Activated B cell treated with CpG ODN at 0.5 μM for 24 hours (primary cell): ENCODE measurements around the gene PPEF1. TPM values are rescaled to one million over a fixed set of nuclear protein-coding genes. Genes with fewer than 3 reads are reported as not detected.
"Not testable (repeated sequence)": the region's sequence is repeated elsewhere in the genome, so short reads cannot be mapped to it uniquely, and the experiment has no call there.

ENCODE experiments used
- ATAC-seq: fragments of 200-7000 bp; cut with Tn5 transposase; one replicate; pipeline ENCODE4 v1.10.0; 2021; ENCODE audit warnings: low read depth, mild to moderate bottlenecking, moderate library complexity
- CTCF ChIA-PET: fragments of 350-600 bp; sonication (Branson Sonifier 250); formaldehyde crosslinking; loops from one replicate; lab custom pipeline; 2021; ENCODE audit warnings: antibody characterized with exemption; lab: Charles Lee
- POLR2A ChIA-PET: fragments of 350-600 bp; sonication (Branson Sonifier 250); formaldehyde crosslinking; loops from one replicate; lab custom pipeline; 2021; ENCODE audit warnings: antibody characterized with exemption; lab: Charles Lee
- DNase-seq: peaks from one replicate; pipeline ENCODE4 v3.0.0; 2022
- H3K27ac Mint-ChIP-seq: one replicate; pipeline ENCODE4 v1.8.0; 2020; ENCODE audit warnings: mixed read lengths
- H3K27me3 Mint-ChIP-seq: one replicate; pipeline ENCODE4 v1.8.0; 2021; ENCODE audit warnings: mixed read lengths
- H3K36me3 Mint-ChIP-seq: one replicate; pipeline ENCODE4 v1.8.0; 2021; ENCODE audit warnings: low read depth, mixed read lengths
- H3K4me1 Mint-ChIP-seq: one replicate; pipeline ENCODE4 v1.8.0; 2021; ENCODE audit warnings: mixed read lengths
- H3K4me3 Mint-ChIP-seq: one replicate; pipeline ENCODE4 v1.8.0; 2020; ENCODE audit warnings: mild to moderate bottlenecking, mixed read lengths
- H3K9me3 Mint-ChIP-seq: one replicate; pipeline ENCODE4 v1.8.0; 2020; ENCODE audit warnings: mixed read lengths
- intact Hi-C: fragments of 100-400 bp; cut with micrococcal nuclease; formaldehyde crosslinking; loops from one replicate; pipeline ENCODE4 v1.15.1; 2024
- total RNA-seq: library from RNA; stranded (reverse); gene quantifications from 2 replicates; pipeline ENCODE4 v1.2.3, GENCODE V29; 2022
- TF ChIP-seq, protein P1 (sequence below): fragments of 200-600 bp; IDR thresholded peaks from one replicate; pipeline ENCODE4 v1.8.0; 2022; ENCODE audit warnings: antibody characterized with exemption, mild to moderate bottlenecking

PPEF1 gene
- total RNA-seq, 1 donor from 2014 or later, result not detected

DNA sequence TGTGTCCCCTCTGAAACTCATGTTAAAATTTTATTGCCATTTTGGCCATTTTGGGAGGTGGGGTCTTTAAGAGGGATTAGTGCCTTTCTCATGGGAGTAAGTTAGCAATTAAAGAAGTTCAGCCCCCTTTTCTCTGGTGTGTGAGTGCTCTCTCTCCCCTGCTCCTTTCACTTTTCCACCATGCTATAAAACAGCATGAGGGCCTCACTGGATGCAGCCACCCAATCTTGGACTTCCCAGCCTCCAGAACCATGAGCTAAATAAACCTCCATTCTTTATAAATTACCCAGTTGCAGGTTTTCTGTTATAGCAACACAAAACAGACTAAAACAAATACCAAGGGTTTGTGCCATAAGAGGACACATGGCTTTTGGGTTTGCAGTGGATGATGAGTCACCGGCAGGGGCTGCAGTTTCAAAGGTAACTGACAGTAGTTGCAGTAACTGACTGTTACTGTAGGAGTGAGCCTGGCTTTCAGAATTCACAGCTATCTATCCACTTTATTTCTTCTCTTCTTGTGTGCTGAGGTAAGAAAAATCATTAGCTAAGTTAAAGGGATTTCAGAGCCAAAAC is 121.5 kb downstream of the PPEF1 start:
- TF ChIP-seq, protein P1, sequence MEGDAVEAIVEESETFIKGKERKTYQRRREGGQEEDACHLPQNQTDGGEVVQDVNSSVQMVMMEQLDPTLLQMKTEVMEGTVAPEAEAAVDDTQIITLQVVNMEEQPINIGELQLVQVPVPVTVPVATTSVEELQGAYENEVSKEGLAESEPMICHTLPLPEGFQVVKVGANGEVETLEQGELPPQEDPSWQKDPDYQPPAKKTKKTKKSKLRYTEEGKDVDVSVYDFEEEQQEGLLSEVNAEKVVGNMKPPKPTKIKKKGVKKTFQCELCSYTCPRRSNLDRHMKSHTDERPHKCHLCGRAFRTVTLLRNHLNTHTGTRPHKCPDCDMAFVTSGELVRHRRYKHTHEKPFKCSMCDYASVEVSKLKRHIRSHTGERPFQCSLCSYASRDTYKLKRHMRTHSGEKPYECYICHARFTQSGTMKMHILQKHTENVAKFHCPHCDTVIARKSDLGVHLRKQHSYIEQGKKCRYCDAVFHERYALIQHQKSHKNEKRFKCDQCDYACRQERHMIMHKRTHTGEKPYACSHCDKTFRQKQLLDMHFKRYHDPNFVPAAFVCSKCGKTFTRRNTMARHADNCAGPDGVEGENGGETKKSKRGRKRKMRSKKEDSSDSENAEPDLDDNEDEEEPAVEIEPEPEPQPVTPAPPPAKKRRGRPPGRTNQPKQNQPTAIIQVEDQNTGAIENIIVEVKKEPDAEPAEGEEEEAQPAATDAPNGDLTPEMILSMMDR, result no peak
- intact Hi-C loops, result no loop called here
- DNase-seq, result no peak
- Mint-ChIP-seq H3K27me3 (no peaks in the 10 kb centered on the region), H3K9me3 (no peaks in the 10 kb centered on the region), H3K4me3 (no peak overlapping the region), H3K4me1 (no peaks in the 10 kb centered on the region), H3K36me3 (no peaks in the 10 kb centered on the region), H3K27ac (no peak overlapping the region)
- ChIA-PET CTCF (no interaction called here), POLR2A (no interaction called here)
- no peak for ATAC-seq

DNA sequence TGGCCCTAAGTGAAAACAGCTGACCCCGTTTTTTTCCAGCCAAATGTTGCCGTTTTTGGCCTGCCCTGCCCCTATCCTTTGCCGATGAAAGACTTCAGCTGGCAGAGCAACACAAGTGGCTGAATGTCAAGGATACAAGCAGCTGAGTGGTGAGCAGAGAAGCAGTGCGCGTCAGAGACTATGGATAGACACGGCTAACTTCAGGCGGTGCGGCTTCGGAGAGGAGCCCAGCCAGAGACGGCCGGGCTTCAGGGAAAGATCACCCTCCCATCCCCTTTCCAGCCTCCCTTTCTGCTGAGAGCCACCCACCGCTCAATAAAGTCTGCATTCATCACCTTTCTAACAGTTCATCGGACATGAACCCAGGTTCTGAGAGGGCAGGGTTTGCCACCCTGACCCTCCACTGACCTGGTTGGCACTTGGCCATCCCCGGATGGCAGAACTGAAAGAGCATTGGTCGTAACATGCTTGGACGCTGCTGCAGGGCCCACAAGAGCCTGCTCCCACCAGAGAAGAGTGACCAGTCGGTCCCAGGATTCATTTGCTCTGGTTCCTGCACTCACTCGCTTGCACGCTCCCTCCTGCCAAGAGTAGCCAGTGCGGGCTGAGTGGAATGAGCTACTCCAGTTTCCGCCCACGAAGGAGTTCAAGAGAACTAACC is 125.8 kb downstream of the PPEF1 start:
- TF ChIP-seq, protein P1, result no peak
- H3K27ac Mint-ChIP-seq, result no peak overlapping the region
- no peaks in the 10 kb centered on the region for H3K36me3 Mint-ChIP-seq
- no peak for ATAC-seq
- DNase-seq, result no peak
- intact Hi-C loops, result no loop called here
- POLR2A ChIA-PET, result no interaction called here
- no peaks in the 10 kb centered on the region for H3K9me3 Mint-ChIP-seq
- no peak overlapping the region for H3K4me3 Mint-ChIP-seq
- H3K4me1 Mint-ChIP-seq, result no peaks in the 10 kb centered on the region
- CTCF ChIA-PET, result no interaction called here
- no peaks in the 10 kb centered on the region for H3K27me3 Mint-ChIP-seq

DNA sequence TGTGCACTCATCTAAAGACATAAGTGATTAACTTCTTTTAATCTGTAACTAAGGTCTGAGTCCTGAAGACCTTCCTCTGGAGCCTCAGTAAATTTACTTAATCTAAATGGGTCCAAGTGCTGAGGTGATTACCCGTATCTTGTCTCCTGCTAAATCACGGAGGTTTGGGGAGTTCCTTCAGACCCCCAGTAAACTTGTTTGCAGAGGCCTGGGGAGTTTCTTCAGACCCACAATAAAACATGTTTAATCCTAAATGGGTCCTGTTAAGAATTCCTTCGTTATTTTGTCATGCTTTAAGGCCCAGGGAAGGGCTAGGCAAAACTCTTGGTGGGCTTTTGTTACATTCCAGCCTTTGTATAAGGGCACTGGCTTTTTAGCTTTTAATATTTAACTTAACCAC is 140.5 kb downstream of the PPEF1 start:
- DNase-seq, H3K36me3 Mint-ChIP-seq, H3K27me3 Mint-ChIP-seq, intact Hi-C loops, H3K9me3 Mint-ChIP-seq, POLR2A ChIA-PET, H3K27ac Mint-ChIP-seq, ATAC-seq, H3K4me1 Mint-ChIP-seq, H3K4me3 Mint-ChIP-seq, CTCF ChIA-PET: not testable (repeated sequence)

DNA sequence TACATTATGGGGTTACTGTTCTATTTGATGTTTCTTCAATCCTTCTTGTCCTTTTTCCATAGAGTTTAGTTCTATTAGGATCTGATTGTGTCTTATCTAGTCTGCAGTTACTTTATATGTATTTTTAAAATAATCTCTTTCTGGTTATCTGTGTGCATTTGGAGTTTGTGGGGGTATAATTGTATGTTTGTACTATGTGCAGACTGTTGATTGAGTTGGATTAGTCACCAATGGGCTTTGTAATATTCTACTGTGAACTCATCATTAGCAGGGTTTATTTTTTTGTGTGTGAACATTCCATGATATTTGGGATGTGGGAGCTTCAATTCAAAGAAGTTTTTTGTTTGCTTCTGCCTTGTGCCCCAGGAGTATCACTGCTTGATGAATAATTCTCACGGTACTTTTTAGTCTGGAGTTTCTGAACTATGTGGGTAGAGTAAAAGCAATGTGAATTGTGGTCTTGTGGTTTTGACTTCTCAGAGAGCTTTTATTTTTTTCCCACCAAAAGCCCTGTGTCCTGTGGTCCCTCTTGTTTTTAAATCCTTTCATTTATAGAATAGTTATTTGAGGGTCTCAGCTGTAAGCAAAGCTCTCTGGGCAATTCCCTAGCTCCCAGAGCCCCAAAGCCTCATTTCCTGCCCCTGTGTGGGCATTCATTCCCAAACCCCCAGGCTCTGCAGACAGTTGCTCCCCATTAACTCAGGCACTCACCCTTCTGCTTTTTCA is 148.6 kb downstream of the PPEF1 start:
- TF ChIP-seq, protein P1, result no peak
- ChIA-PET POLR2A (no interaction called here), CTCF (no interaction called here)
- H3K36me3 Mint-ChIP-seq, result no peaks in the 10 kb centered on the region
- H3K4me3 Mint-ChIP-seq, result no peak overlapping the region
- intact Hi-C loops, result no loop called here
- H3K9me3 Mint-ChIP-seq, result no peaks in the 10 kb centered on the region
- H3K27me3 Mint-ChIP-seq, result no peaks in the 10 kb centered on the region
- DNase-seq (no peak), ATAC-seq (no peak)
- no peak overlapping the region for H3K27ac Mint-ChIP-seq
- H3K4me1 Mint-ChIP-seq, result peaks cover 8% of the 10 kb centered on the region

DNA sequence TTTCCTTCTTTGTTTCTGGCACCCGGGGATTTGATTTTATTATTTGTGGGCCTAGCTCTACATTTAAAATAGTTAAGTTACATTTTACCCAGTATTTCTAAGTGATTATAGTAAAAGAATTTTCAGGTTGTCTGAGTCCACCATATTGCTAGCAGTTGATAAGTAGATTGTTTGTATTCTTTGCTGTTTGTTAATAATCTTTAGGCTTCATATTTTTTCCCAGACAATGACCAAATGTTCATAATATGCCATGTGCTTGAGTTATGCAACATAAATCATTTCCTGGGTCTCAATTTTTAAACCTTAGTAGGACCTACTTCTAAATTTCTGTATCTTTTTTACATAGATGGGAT is 149.2 kb downstream of the PPEF1 start:
- CTCF ChIA-PET, result no interaction called here
- Mint-ChIP-seq H3K4me1 (peaks cover 8% of the 10 kb centered on the region), H3K4me3 (no peak overlapping the region), H3K36me3 (no peaks in the 10 kb centered on the region), H3K27me3 (no peaks in the 10 kb centered on the region), H3K27ac (no peak overlapping the region), H3K9me3 (no peaks in the 10 kb centered on the region)
- intact Hi-C loops, result no loop called here
- POLR2A ChIA-PET, result no interaction called here
- TF ChIP-seq, protein P1, result no peak
- DNase-seq (no peak), ATAC-seq (no peak)
